Upper lobe of left lung (tissue), 6 donors: ENCODE measurements around the gene SCYGR2. TPM values are rescaled to one million over a fixed set of nuclear protein-coding genes. Genes with fewer than 3 reads are reported as not detected.
A peak's percentile ranks its signal among the peaks of the same experiment; 100 is the strongest.
"Not testable (repeated sequence)": the region's sequence is repeated elsewhere in the genome, so short reads cannot be mapped to it uniquely, and the experiment has no call there.

Source experiments
- ATAC-seq, 2 donors: fragments of 200-7000 bp; cut with Tn5 transposase; one replicate each; pipeline ENCODE4 v1.9.1; 2022; ENCODE audit warnings: mild to moderate bottlenecking in 2 of 2, moderate library complexity in 2 of 2; ENCODE audit not compliant: low FRiP score in 2 of 2
- DNase-seq, 2 donors: peaks; one replicate each; pipeline ENCODE4 v3.0.0-alpha.2; 2019 to 2020
- H3K27ac ChIP-seq, 4 donors: fragments of 200-600 bp; sonication (generic); one replicate each; pipeline ENCODE4 v1.5.1; 2016 to 2019
- H3K27me3 ChIP-seq, 4 donors: fragments of 200-600 bp; sonication (generic); one replicate each; pipeline ENCODE4 v1.5.1; 2017 to 2019
- H3K36me3 ChIP-seq, 4 donors: fragments of 200-600 bp; sonication (generic); one replicate each; pipeline ENCODE4 v1.5.1; 2016 to 2019
- H3K4me1 ChIP-seq, 4 donors: fragments of 200-600 bp; sonication (generic); one replicate each; pipeline ENCODE4 v1.5.1; 2018 to 2019
- H3K4me3 ChIP-seq, 4 donors: fragments of 200-600 bp; sonication (generic); one replicate each; pipeline ENCODE4 v1.5.1; 2017 to 2019; ENCODE audit warnings: mild to moderate bottlenecking in 2 of 4, moderate library complexity in 1 of 4
- H3K9me3 ChIP-seq, 4 donors: fragments of 200-600 bp; sonication (generic); one replicate each; pipeline ENCODE4 v1.5.1; 2018 to 2019
- CTCF ChIP-seq, 6 experiments: fragments of 450-650 bp in 4 of 6; fragments of 200-600 bp in 2 of 6; sonication (generic) in 2 of 6; IDR thresholded peaks; one replicate each; pipeline ENCODE4 v1.5.1; 2016 to 2019; ENCODE audit warnings: antibody characterized with exemption in 6 of 6
- EP300 ChIP-seq, 4 donors: sonication (generic); formaldehyde crosslinking; IDR thresholded peaks; one replicate each; pipeline ENCODE4 v1.5.1; 2017; ENCODE audit warnings: antibody characterized with exemption in 4 of 4, control low read depth in 2 of 4
- POLR2A ChIP-seq, 4 donors: fragments of 450-650 bp; IDR thresholded peaks; one replicate each; pipeline ENCODE4 v1.5.1; 2016 to 2017; ENCODE audit warnings: antibody characterized with exemption in 4 of 4, mild to moderate bottlenecking in 2 of 4
- POLR2AphosphoS5 ChIP-seq, 2 donors: sonication (generic); formaldehyde crosslinking; IDR thresholded peaks; one replicate each; pipeline ENCODE4 v1.5.1; 2017; ENCODE audit warnings: antibody characterized with exemption in 2 of 2
- WGBS, 2 donors: methylation state at CpG; one replicate each; pipeline ENCODE4 v1.1.5; 2017 to 2018; 5-methylcytosine and 5-hydroxymethylcytosine counted together
- total RNA-seq, 6 donors: library from RNA; depleted of rRNA in 4 of 6; stranded (reverse); fragments of >200 nt in 4 of 6; gene quantifications; one replicate each; pipeline versions ENCODE4 v1.1.0 to v1.2.1, GENCODE V29; 2016 to 2021
- donor health status: DM: no; HTN: no; CAD: no; lungs with moderate emphysema.
- donor health status: DM: no; HTN: yes; CAD: no; lungs with severe emphysema.

Gene SCYGR2, protein sequence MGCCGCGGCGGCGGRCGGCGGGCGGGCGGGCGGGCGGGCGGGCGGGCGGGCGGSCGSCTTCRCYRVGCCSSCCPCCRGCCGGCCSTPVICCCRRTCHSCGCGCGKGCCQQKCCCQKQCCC
- not detected for total RNA-seq

GRCh38 chr2:227598835-227599503 lies at the start of gene SCYGR2:
Gene SCYGR2, plus strand, starts transcription at chr2:227598893. Its CDS starts 0 bp downstream, at chr2:227598893.
- H3K36me3 ChIP-seq, H3K4me1 ChIP-seq, H3K9me3 ChIP-seq, H3K27me3 ChIP-seq, ATAC-seq, H3K27ac ChIP-seq, H3K4me3 ChIP-seq: not testable (repeated sequence)
- 89 to 92% methylated on average over 5 to 13 of the region's 16 CpGs for WGBS, 2 donors
- peak in 1 of 2 donors; percentile 68 for DNase-seq

DNA sequence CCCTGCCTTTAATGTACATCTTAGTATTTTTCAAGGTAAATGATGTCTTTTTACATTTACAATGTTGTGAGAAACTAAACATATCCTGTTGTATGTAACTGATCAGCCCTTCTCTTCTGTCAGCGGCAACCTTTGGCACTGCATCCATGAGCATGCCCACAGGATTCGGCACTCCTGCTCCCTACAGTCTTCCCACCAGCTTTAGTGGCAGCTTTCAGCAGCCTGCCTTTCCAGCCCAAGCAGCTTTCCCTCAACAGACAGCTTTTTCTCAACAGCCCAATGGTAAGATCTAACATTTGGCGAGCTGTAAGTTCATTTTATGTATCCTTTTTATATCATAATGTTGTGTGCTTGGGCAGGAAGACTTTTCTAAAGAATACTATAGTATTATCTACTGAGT lies 46.9 kb upstream of the SCYGR2 start:
- Histone ChIP-seq H3K27me3 (no peaks in the 10 kb centered on the region), H3K27ac (no peak overlapping the region), H3K4me3 (no peak overlapping the region), H3K9me3 (no peaks in the 10 kb centered on the region), H3K36me3 (peaks cover 0 to 82% (median 28%) of the 10 kb centered on the region in 4 donors), H3K4me1 (no peaks in the 10 kb centered on the region)
- no peak for TF ChIP-seq EP300 (IDR thresholded peaks at IDR 0.05)
- TF ChIP-seq POLR2A (IDR thresholded peaks at IDR 0.05), result no peak
- TF ChIP-seq POLR2AphosphoS5 (IDR thresholded peaks at IDR 0.05), result no peak
- no peak for TF ChIP-seq CTCF (IDR thresholded peaks at IDR 0.05)
- WGBS, 2 donors, result 96 to 97% methylated on average over 3 of the region's 3 CpGs
- no peak for ATAC-seq
- DNase-seq, result no peak

DNA sequence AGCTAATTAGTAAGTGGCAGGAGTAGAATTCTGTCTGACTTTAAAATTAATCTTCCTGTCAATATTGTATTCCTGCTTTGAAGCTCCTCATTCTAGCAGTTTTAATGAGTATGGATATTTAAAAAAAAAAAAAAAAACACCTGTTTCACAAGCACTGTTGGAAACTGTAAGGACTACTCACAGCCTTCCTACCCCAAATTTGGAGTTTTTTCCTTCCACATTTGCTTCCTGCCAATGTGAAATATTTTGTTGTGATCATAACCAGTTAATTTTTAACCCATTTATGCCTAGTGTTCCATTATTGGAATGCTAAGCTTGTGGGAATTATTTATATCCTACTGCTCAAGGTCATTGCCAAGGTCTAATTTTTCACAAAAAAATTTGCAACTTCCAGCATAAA lies 36.1 kb upstream of the SCYGR2 start:
- DNase-seq (no peak), ATAC-seq (no peak)
- peaks cover 0 to 9% (median 5%) of the 10 kb centered on the region in 4 donors for H3K36me3 ChIP-seq
- no peak for TF ChIP-seq POLR2A (IDR thresholded peaks at IDR 0.05)
- no peak for TF ChIP-seq POLR2AphosphoS5 (IDR thresholded peaks at IDR 0.05)
- TF ChIP-seq EP300 (IDR thresholded peaks at IDR 0.05), result no peak
- no peak overlapping the region for H3K4me3 ChIP-seq
- H3K9me3 ChIP-seq, result no peaks in the 10 kb centered on the region
- H3K27ac ChIP-seq, result no peak overlapping the region
- no peaks in the 10 kb centered on the region for H3K27me3 ChIP-seq
- no peaks in the 10 kb centered on the region for H3K4me1 ChIP-seq

- no peaks in the 10 kb centered on the region for H3K4me1 ChIP-seq
- WGBS, 2 donors, result 89 to 100% methylated on average over 1 of the region's 1 CpG
- H3K9me3 ChIP-seq, result no peaks in the 10 kb centered on the region
- TF ChIP-seq POLR2A (IDR thresholded peaks at IDR 0.05) (no peak), CTCF (IDR thresholded peaks at IDR 0.05) (no peak), POLR2AphosphoS5 (IDR thresholded peaks at IDR 0.05) (no peak), EP300 (IDR thresholded peaks at IDR 0.05) (no peak)
- no peak overlapping the region for H3K27ac ChIP-seq
- H3K36me3 ChIP-seq, result peaks cover 0 to 9% (median 0%) of the 10 kb centered on the region in 4 donors
- no peak for DNase-seq
- no peaks in the 10 kb centered on the region for H3K27me3 ChIP-seq
- H3K4me3 ChIP-seq, result no peak overlapping the region
- no peak for ATAC-seq
Observed at GRCh38 chr2:227565080-227565479, 33.6 kb upstream of the SCYGR2 start.

DNA sequence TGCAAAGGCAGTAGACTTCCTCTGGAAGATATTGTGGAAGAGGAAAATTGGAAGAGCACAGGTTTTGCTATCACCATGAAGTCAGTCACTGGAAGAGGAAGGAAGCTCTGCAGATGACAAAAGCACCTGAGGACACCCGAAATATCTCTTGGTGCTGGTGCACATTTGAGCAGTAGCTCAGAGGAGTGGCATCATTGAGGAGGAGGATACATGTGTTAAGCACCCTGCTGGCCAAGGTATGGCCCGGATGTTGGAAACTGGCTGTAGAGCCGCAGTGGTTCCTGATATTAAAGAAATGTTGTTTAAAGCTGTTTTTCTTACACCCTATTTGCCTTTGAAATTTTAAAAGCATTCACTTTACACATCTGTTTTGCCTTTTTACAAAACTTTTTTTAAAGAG lies 32.7 kb upstream of the SCYGR2 start:
- TF ChIP-seq CTCF (IDR thresholded peaks at IDR 0.05) (no peak), EP300 (IDR thresholded peaks at IDR 0.05) (no peak), POLR2AphosphoS5 (IDR thresholded peaks at IDR 0.05) (no peak), POLR2A (IDR thresholded peaks at IDR 0.05) (no peak)
- WGBS, 2 donors, result 61 to 65% methylated on average over 3 of the region's 3 CpGs
- no peaks in the 10 kb centered on the region for H3K27me3 ChIP-seq
- H3K27ac ChIP-seq, result no peak overlapping the region
- H3K9me3 ChIP-seq, result no peaks in the 10 kb centered on the region
- DNase-seq (no peak), ATAC-seq (no peak)
- H3K4me3 ChIP-seq, result no peak overlapping the region
- peaks cover 0 to 9% (median 0%) of the 10 kb centered on the region in 4 donors for H3K36me3 ChIP-seq
- H3K4me1 ChIP-seq, result no peaks in the 10 kb centered on the region

- Histone ChIP-seq H3K36me3 (peaks cover 0 to 6% (median 0%) of the 10 kb centered on the region in 4 donors), H3K9me3 (no peaks in the 10 kb centered on the region), H3K27ac (no peak overlapping the region), H3K27me3 (no peaks in the 10 kb centered on the region), H3K4me1 (no peaks in the 10 kb centered on the region), H3K4me3 (no peak overlapping the region)
- DNase-seq, result no peak
- no peak for TF ChIP-seq CTCF (IDR thresholded peaks at IDR 0.05)
- no peak for TF ChIP-seq POLR2A (IDR thresholded peaks at IDR 0.05)
- ATAC-seq, result no peak
- WGBS, 2 donors, result 87 to 94% methylated on average over 2 of the region's 2 CpGs
Observed at GRCh38 chr2:227568852-227569169, 29.9 kb upstream of the SCYGR2 start.
